Suprapubic skin (tissue), 4 donors: ENCODE measurements around the gene MTFR1L. TPM values are rescaled to one million over a fixed set of nuclear protein-coding genes. Genes with fewer than 3 reads are reported as not detected.

Experiments used
- DNase-seq, 2 donors: peaks; one replicate each; pipeline ENCODE4 v3.0.0-alpha.2; 2019; ENCODE audit warnings: low spot score in 2 of 2
- H3K27ac ChIP-seq: fragments of 200-600 bp; sonication (generic); one replicate; pipeline ENCODE4 v1.5.1; 2019
- H3K27me3 ChIP-seq: fragments of 200-600 bp; sonication (generic); one replicate; pipeline ENCODE4 v1.5.1; 2019
- H3K36me3 ChIP-seq: fragments of 200-600 bp; sonication (generic); one replicate; pipeline ENCODE4 v1.5.1; 2019
- H3K4me1 ChIP-seq: fragments of 200-600 bp; sonication (generic); one replicate; pipeline ENCODE4 v1.5.1; 2019
- H3K4me3 ChIP-seq: fragments of 200-600 bp; sonication (generic); one replicate; pipeline ENCODE4 v1.5.1; 2019; ENCODE audit warnings: mild to moderate bottlenecking
- H3K9me3 ChIP-seq: fragments of 200-600 bp; sonication (generic); one replicate; pipeline ENCODE4 v1.5.1; 2019
- CTCF ChIP-seq, 2 donors: fragments of 200-600 bp in 1 of 2; fragments of 450-650 bp in 1 of 2; sonication (generic) in 1 of 2; IDR thresholded peaks; one replicate each; pipeline ENCODE4 v1.5.1; 2016 to 2019; ENCODE audit warnings: antibody characterized with exemption in 2 of 2, mild to moderate bottlenecking in 1 of 2, moderate library complexity in 1 of 2
- EP300 ChIP-seq: sonication (generic); formaldehyde crosslinking; IDR thresholded peaks from one replicate; pipeline ENCODE4 v1.6.1; 2017; ENCODE audit warnings: antibody characterized with exemption
- POLR2A ChIP-seq, 2 donors: fragments of 450-650 bp; IDR thresholded peaks; one replicate each; pipeline ENCODE4 v1.6.1; 2017; ENCODE audit warnings: antibody characterized with exemption in 2 of 2, mild to moderate bottlenecking in 2 of 2, moderate library complexity in 2 of 2
- POLR2AphosphoS5 ChIP-seq, 3 donors: sonication (generic); formaldehyde crosslinking; IDR thresholded peaks; one replicate each; pipeline ENCODE4 v1.6.1; 2017; ENCODE audit warnings: antibody characterized with exemption in 3 of 3
- WGBS: methylation state at CpG from one replicate; pipeline ENCODE4 v1.1.5; 2018; 5-methylcytosine and 5-hydroxymethylcytosine counted together
- total RNA-seq, 4 donors: library from RNA; depleted of rRNA; stranded (reverse); fragments of >200 nt; gene quantifications; one replicate each; pipeline ENCODE4 v1.1.0, GENCODE V29; 2016

Gene MTFR1L
- total RNA-seq, 4 donors from 2014 or later = 35.2 to 79.3 (median 48.1) TPM

- no peak for DNase-seq
- Histone ChIP-seq H3K4me3 (no peak overlapping the region), H3K27me3 (no peaks in the 10 kb centered on the region), H3K27ac (no peak overlapping the region), H3K36me3 (no peaks in the 10 kb centered on the region), H3K4me1 (no peaks in the 10 kb centered on the region), H3K9me3 (no peaks in the 10 kb centered on the region)
- 80% methylated on average over 5 of the region's 5 CpGs for WGBS
- TF ChIP-seq CTCF (IDR thresholded peaks at IDR 0.05) (no peak), EP300 (no peak), POLR2A (IDR thresholded peaks at IDR 0.05) (no peak), POLR2AphosphoS5 (IDR thresholded peaks at IDR 0.05) (no peak)
These were observed 25.9 kb downstream of the MTFR1L start for GRCh38 chr1:25845664-25846063.

- TF ChIP-seq POLR2AphosphoS5 (IDR thresholded peaks at IDR 0.05) = no peak
- TF ChIP-seq POLR2A (IDR thresholded peaks at IDR 0.05) = no peak
- no peak for TF ChIP-seq EP300
- TF ChIP-seq CTCF (IDR thresholded peaks at IDR 0.05) = no peak
- no peak overlapping the region for H3K27ac ChIP-seq
- 76% methylated on average over 4 of the region's 4 CpGs for WGBS
These were observed 28.2 kb downstream of the MTFR1L start for GRCh38 chr1:25847929-25848328.

DNA sequence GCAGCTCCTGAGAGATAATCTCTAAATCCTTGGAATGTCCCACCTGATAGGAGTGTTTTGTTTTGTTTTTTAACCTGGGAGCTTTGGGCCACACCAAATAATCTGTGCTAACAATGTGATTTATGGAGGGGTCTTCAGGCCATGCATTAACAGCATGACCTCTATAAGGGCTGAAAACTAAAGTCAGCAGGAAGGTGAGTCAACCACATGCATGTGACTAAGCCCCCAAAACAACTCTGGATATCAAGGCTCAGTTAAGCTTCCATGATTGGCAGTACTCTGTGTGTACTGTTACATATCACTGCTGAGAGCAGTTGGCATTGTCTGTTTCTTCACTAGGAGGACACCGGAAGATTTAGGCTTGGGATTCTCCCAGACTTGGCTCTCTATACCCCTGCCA is 28.8 kb downstream of the MTFR1L start:
- Histone ChIP-seq H3K4me1 (no peaks in the 10 kb centered on the region), H3K36me3 (no peaks in the 10 kb centered on the region), H3K27ac (no peak overlapping the region), H3K27me3 (no peaks in the 10 kb centered on the region), H3K4me3 (no peak overlapping the region), H3K9me3 (no peaks in the 10 kb centered on the region)
- no peak for DNase-seq
- TF ChIP-seq CTCF (IDR thresholded peaks at IDR 0.05) (no peak), POLR2AphosphoS5 (IDR thresholded peaks at IDR 0.05) (no peak), EP300 (no peak), POLR2A (IDR thresholded peaks at IDR 0.05) (no peak)
- 36% methylated on average over 1 of the region's 1 CpG for WGBS

More at GRCh38 chr1:25847929-25848328, 28.2 kb downstream of the MTFR1L start:
- no peak overlapping the region for H3K4me3 ChIP-seq
- H3K9me3 ChIP-seq = no peaks in the 10 kb centered on the region
- no peaks in the 10 kb centered on the region for H3K4me1 ChIP-seq
- no peak for DNase-seq
- H3K36me3 ChIP-seq = no peaks in the 10 kb centered on the region
- no peaks in the 10 kb centered on the region for H3K27me3 ChIP-seq

DNA sequence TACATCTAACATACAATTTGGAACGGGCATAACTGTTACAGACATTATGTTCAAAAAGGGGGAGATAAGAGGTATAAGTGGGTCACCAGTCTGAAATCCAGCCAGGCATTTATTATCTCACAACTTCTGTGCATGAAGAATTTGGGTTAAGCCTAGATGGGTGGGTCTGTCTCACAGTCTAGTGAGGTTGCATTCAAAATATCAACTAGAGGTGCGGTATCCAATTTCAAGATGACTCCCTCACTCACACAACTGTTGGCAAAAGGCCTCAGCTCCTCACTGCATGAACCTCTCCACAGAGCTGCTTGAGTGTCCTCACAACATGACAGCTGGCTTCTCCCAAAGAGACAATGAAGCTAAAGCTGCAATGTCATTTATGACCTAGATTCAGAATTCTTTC is 34.8 kb downstream of the MTFR1L start:
- DNase-seq = no peak
- 82% methylated on average over 2 of the region's 2 CpGs for WGBS
- H3K4me3 ChIP-seq = no peak overlapping the region
- no peaks in the 10 kb centered on the region for H3K27me3 ChIP-seq
- no peaks in the 10 kb centered on the region for H3K9me3 ChIP-seq
- no peak for TF ChIP-seq CTCF (IDR thresholded peaks at IDR 0.05)
- H3K27ac ChIP-seq = no peak overlapping the region
- H3K36me3 ChIP-seq = no peaks in the 10 kb centered on the region
- peaks cover 12% of the 10 kb centered on the region for H3K4me1 ChIP-seq

DNA sequence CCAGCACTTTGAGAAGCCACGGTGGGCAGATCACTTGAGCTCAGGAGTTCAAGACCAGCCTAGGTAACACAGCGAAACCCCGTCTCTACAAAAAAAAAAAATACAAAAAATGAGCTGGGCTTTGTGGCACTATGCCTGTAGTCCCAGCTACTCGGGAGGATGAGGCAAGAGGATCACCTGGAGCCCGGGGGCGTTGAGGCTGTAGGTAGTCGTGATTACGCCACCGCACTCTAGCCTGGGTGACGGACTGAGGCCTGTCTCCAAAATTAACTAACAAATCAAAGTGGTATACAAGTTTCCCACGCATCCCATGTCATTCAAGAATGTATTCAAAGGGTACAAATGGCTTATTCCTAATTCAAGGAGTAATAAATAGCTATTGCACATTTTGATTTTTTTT is 37.1 kb downstream of the MTFR1L start:
- no peaks in the 10 kb centered on the region for H3K36me3 ChIP-seq
- WGBS = 82% methylated on average over 11 of the region's 11 CpGs
- H3K4me1 ChIP-seq = peaks cover 23% of the 10 kb centered on the region
- H3K27ac ChIP-seq = no peak overlapping the region
- H3K27me3 ChIP-seq = no peaks in the 10 kb centered on the region
- DNase-seq = no peak
- no peaks in the 10 kb centered on the region for H3K9me3 ChIP-seq
- TF ChIP-seq EP300 = no peak
- no peak for TF ChIP-seq POLR2A (IDR thresholded peaks at IDR 0.05)
- no peak for TF ChIP-seq POLR2AphosphoS5 (IDR thresholded peaks at IDR 0.05)
- TF ChIP-seq CTCF (IDR thresholded peaks at IDR 0.05) = no peak
- H3K4me3 ChIP-seq = no peak overlapping the region
